ENCODE measurements around the gene TMEM9B. TPM values are rescaled to one million over a fixed set of nuclear protein-coding genes. Genes with fewer than 3 reads are reported as not detected.
"Not testable (repeated sequence)": the region's sequence is repeated elsewhere in the genome, so short reads cannot be mapped to it uniquely, and the experiment has no call there.

Gene TMEM9B
- 29.7 TPM for total RNA-seq
- 57.5 TPM for polyA plus RNA-seq
- long read RNA-seq, donor 1, partial matches to known transcripts: 0 of 3 reads
- long read RNA-seq, donor 1, other reads (novel, unspliced or antisense): 0 of 3 reads
- long read RNA-seq, donor 2: 0 reads
- long read RNA-seq, donor 3, transcript TMEM9B-205 (5 exons, 2,083 nt): major isoform, 23 of 28 reads
- long read RNA-seq, donor 3, partial matches to known transcripts: 0 of 28 reads
- long read RNA-seq, donor 3, other reads (novel, unspliced or antisense): 0 of 28 reads
- long read RNA-seq, donor 4, transcript TMEM9B-205 (5 exons, 2,083 nt): major isoform, 10 of 10 reads
- long read RNA-seq, donor 4, partial matches to known transcripts: 0 of 10 reads
- long read RNA-seq, donor 4, other reads (novel, unspliced or antisense): 0 of 10 reads
- long read RNA-seq, donor 5, transcript TMEM9B-205 (5 exons, 2,083 nt): major isoform, 37 of 43 reads
- long read RNA-seq, donor 5, partial matches to known transcripts: 0 of 43 reads
- long read RNA-seq, donor 5, other reads (novel, unspliced or antisense): 0 of 43 reads
- long read RNA-seq, donor 6, transcript TMEM9B-205 (5 exons, 2,083 nt): major isoform, 14 of 16 reads
- long read RNA-seq, donor 6, partial matches to known transcripts: 0 of 16 reads
- long read RNA-seq, donor 6, other reads (novel, unspliced or antisense): 0 of 16 reads
- long read RNA-seq, donor 7, transcript TMEM9B-205 (5 exons, 2,083 nt): major isoform, 21 of 61 reads
- long read RNA-seq, donor 7, transcript TMEM9B-201 (4 exons, 1,659 nt): minor isoform, 9 of 61 reads
- long read RNA-seq, donor 7, partial matches to known transcripts: 31 of 61 reads
- long read RNA-seq, donor 7, other reads (novel, unspliced or antisense): 0 of 61 reads
- long read RNA-seq, donor 8, transcript TMEM9B-205 (5 exons, 2,083 nt): major isoform, 9 of 10 reads
- long read RNA-seq, donor 8, partial matches to known transcripts: 0 of 10 reads
- long read RNA-seq, donor 8, other reads (novel, unspliced or antisense): 0 of 10 reads
- long read RNA-seq, donor 9, transcript TMEM9B-205 (5 exons, 2,083 nt): major isoform, 13 of 15 reads
- long read RNA-seq, donor 9, partial matches to known transcripts: 0 of 15 reads
- long read RNA-seq, donor 9, other reads (novel, unspliced or antisense): 0 of 15 reads
- long read RNA-seq, donor 10, transcript TMEM9B-205 (5 exons, 2,083 nt): major isoform, 21 of 22 reads
- long read RNA-seq, donor 10, partial matches to known transcripts: 0 of 22 reads
- long read RNA-seq, donor 10, other reads (novel, unspliced or antisense): 0 of 22 reads

DNA sequence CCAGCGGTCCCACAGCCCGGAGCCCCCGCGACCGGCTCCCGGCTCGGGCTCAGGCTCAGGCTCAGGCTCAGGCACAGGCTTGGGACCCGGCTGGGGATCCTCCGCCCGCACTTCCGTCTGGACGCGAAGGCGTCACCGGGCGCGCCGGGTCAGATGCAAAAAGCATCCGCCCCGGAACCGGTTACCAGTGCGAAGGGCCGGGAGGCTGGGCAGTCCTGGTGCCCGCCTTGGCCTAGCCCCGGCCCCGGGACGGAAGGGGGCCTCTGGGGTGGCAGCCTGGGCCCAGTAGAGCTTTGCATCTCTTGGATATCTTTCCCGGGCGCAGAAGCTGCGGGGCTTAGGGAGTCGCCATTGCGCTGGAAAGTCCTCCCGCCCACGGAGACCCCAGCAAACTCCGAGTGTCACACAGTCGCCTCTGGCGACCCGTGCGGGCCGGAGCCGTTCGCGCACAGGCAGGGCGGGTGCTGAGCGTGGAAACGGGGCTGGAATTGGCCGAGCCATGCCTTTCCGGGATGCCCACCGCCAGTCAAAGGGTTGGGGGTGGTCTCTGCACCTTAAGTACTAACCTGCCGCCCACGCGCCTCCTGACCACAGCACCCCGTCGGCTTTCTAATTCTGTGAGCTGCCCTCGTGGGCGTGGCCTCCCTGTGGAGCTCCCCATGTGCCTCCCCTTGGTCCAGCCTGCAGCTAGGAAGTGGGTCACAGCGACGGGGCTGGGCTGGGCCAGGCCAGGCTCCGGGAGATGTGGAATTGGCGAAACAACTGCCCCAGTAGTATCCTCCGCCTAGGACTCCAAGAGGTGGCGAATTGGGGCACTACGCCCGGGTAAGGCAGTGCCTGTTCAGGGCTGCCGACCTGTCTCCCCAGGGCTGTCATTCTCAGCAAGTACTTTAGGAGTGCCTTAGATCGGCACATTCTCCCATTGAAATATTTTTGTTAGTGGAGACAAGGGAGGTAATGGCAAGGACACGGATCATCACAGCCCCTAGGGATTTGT is at the start of gene TMEM9B:
Gene TMEM9B, minus strand, starts transcription at position 119 of the 997 bp plus-strand sequence. CDS start 129 bp downstream, outside the sequence.
- Histone ChIP-seq H3K27ac (ENCODE audit: low read depth in 1 of 2, low read length in 1 of 2) (peak within 1 kb of the TSS; percentile 89 to 97), H3K9me3 (ENCODE audit: control insufficient read depth in 2 of 2, insufficient read depth in 1 of 2, low read length in 1 of 2) (no peaks in the 10 kb centered on the region), H3K36me3 (ENCODE audit: control insufficient read depth in 2 of 2, insufficient read depth in 2 of 2, low read length in 1 of 2) (no peaks in the 10 kb centered on the region), H3K4me1 (ENCODE audit: control insufficient read depth in 2 of 2, insufficient read depth in 2 of 2, low read length in 2 of 2) (peaks cover 16% of the 10 kb centered on the region in 2 donors), H3K27me3 (ENCODE audit: control insufficient read depth in 2 of 2, insufficient read depth in 1 of 2, low read length in 1 of 2) (no peaks in the 10 kb centered on the region), H3K4me3 (ENCODE audit: low read length in 2 of 2) (peak within 1 kb of the TSS; percentile 77 to 93)
- WGBS: under 1% methylated on average over 67 of the region's 67 CpGs
- peak; percentile 52 to 90 (median 75) for DNase-seq (ENCODE audit: low read depth in 6 of 9, low spot score in 9 of 9)

DNA sequence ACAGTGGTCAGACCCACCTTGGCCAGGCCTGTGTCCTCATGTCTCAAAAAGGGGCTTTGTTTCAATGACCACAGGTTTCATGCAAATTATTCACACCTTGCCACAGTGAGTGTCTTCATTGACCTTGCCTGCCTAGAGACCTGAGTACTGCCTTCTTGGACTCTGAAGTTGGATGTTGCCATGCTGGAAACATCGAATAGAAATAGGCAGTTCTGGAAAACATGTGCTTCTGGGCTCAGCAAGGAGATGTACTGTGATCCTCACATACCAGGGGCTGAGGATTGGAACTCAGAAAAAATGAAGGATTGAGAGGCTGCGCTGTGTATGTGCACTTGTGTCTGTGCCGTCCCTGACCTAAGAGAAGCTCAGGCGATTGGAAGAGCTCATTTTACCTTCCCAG is 49.1 kb upstream of the TMEM9B start:
- H3K4me3 ChIP-seq (ENCODE audit: low read length in 2 of 2): no peak overlapping the region
- H3K36me3 ChIP-seq (ENCODE audit: control insufficient read depth in 2 of 2, insufficient read depth in 2 of 2, low read length in 1 of 2): no peaks in the 10 kb centered on the region
- no peak overlapping the region for H3K27ac ChIP-seq (ENCODE audit: low read depth in 1 of 2, low read length in 1 of 2)
- no peaks in the 10 kb centered on the region for H3K4me1 ChIP-seq (ENCODE audit: control insufficient read depth in 2 of 2, insufficient read depth in 2 of 2, low read length in 2 of 2)
- no peaks in the 10 kb centered on the region for H3K9me3 ChIP-seq (ENCODE audit: control insufficient read depth in 2 of 2, insufficient read depth in 1 of 2, low read length in 1 of 2)
- H3K27me3 ChIP-seq (ENCODE audit: control insufficient read depth in 2 of 2, insufficient read depth in 1 of 2, low read length in 1 of 2): no peaks in the 10 kb centered on the region
- 97% methylated on average over 4 of the region's 4 CpGs for WGBS
- no peak for DNase-seq (ENCODE audit: low read depth in 6 of 9, low spot score in 9 of 9)

DNA sequence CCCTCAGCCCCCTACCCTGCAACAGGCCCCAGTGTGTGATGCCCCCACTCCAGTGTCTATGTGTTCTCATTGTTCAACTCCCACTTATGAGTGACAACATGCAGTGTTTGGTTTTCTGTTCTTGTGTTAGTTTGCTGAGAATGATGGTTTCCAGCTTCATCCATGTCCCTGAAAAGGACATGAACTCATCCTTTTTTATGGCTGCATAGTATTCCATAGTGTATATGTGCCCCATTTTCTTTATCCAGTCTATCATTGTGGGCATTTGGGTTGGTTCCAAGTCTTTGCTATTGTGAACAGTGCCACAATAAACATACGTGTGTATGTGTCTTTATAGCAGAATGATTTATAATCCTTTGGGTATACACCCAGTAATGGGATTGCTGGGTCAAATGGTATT is 45.3 kb upstream of the TMEM9B start:
- not testable (repeated sequence) for H3K27ac ChIP-seq (ENCODE audit: low read depth in 1 of 2, low read length in 1 of 2); H3K4me3 ChIP-seq (ENCODE audit: low read length in 2 of 2); H3K4me1 ChIP-seq (ENCODE audit: control insufficient read depth in 2 of 2, insufficient read depth in 2 of 2, low read length in 2 of 2); H3K9me3 ChIP-seq (ENCODE audit: control insufficient read depth in 2 of 2, insufficient read depth in 1 of 2, low read length in 1 of 2); H3K36me3 ChIP-seq (ENCODE audit: control insufficient read depth in 2 of 2, insufficient read depth in 2 of 2, low read length in 1 of 2); DNase-seq (ENCODE audit: low read depth in 6 of 9, low spot score in 9 of 9)
- peaks cover 13 to 32% of the 10 kb centered on the region in 2 donors for H3K27me3 ChIP-seq (ENCODE audit: control insufficient read depth in 2 of 2, insufficient read depth in 1 of 2, low read length in 1 of 2)
- 100% methylated on average over 1 of the region's 1 CpG for WGBS

DNA sequence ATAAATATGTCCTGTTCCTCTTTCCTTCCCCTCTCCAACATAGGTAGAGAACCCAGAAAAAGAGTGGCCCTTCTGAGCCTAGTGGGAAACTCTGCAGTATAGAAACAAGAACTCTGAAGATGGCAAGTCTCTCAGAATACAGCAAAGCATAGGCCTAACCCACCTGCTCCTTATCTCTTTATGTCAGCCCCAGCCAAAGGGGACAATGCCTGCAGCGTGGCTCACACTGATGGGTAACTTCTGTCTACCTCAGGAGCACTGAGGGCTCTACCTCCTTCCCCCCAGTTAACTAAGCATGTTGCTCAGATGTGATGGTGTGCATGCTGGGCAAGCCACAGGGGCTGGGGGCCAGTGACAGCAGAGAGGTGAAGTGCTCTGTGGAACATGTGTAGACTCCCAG is 44.4 kb upstream of the TMEM9B start:
- Histone ChIP-seq H3K4me3 (ENCODE audit: low read length in 2 of 2) (no peak overlapping the region), H3K4me1 (ENCODE audit: control insufficient read depth in 2 of 2, insufficient read depth in 2 of 2, low read length in 2 of 2) (peaks cover 9 to 11% of the 10 kb centered on the region in 2 donors), H3K27me3 (ENCODE audit: control insufficient read depth in 2 of 2, insufficient read depth in 1 of 2, low read length in 1 of 2) (peaks cover 19 to 41% of the 10 kb centered on the region in 2 donors), H3K27ac (ENCODE audit: low read depth in 1 of 2, low read length in 1 of 2) (no peak overlapping the region), H3K9me3 (ENCODE audit: control insufficient read depth in 2 of 2, insufficient read depth in 1 of 2, low read length in 1 of 2) (no peaks in the 10 kb centered on the region), H3K36me3 (ENCODE audit: control insufficient read depth in 2 of 2, insufficient read depth in 2 of 2, low read length in 1 of 2) (no peaks in the 10 kb centered on the region)
- DNase-seq (ENCODE audit: low read depth in 6 of 9, low spot score in 9 of 9): no peak
- 90% methylated on average over 1 of the region's 1 CpG for WGBS

DNA sequence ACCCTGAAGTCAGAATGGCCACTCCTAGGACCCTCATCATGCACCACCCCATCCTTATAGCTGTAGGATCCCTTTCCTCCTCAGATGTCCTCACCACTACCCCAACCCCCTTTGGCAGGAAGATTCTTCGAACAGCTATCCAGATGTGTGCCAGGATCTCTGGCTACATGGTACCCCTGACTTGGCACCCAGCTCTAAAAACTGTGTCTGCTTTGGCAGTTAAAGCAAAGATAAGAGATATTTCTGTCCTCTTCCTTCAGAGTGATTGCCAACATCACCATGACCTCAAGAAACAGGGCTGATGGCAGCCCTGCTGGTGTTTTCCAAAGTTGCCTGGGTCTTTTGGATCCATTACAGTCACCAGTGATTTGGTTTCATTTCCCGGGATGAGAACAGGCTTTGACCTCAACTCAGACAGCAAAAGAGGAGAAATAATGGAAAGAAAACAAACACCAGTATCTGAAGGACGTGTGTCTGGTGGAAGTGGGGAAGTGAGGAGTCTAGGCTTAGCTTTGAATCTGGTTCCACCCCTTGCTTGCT is 43.8 kb upstream of the TMEM9B start:
- no peak overlapping the region for H3K27ac ChIP-seq (ENCODE audit: low read depth in 1 of 2, low read length in 1 of 2)
- DNase-seq (ENCODE audit: low read depth in 6 of 9, low spot score in 9 of 9): no peak
- peaks cover 15 to 17% of the 10 kb centered on the region in 2 donors for H3K4me1 ChIP-seq (ENCODE audit: control insufficient read depth in 2 of 2, insufficient read depth in 2 of 2, low read length in 2 of 2)
- H3K9me3 ChIP-seq (ENCODE audit: control insufficient read depth in 2 of 2, insufficient read depth in 1 of 2, low read length in 1 of 2): no peaks in the 10 kb centered on the region
- H3K4me3 ChIP-seq (ENCODE audit: low read length in 2 of 2): no peak overlapping the region
- H3K27me3 ChIP-seq (ENCODE audit: control insufficient read depth in 2 of 2, insufficient read depth in 1 of 2, low read length in 1 of 2): peaks cover 21 to 47% of the 10 kb centered on the region in 2 donors
- 89% methylated on average over 3 of the region's 3 CpGs for WGBS
- H3K36me3 ChIP-seq (ENCODE audit: control insufficient read depth in 2 of 2, insufficient read depth in 2 of 2, low read length in 1 of 2): no peaks in the 10 kb centered on the region

DNA sequence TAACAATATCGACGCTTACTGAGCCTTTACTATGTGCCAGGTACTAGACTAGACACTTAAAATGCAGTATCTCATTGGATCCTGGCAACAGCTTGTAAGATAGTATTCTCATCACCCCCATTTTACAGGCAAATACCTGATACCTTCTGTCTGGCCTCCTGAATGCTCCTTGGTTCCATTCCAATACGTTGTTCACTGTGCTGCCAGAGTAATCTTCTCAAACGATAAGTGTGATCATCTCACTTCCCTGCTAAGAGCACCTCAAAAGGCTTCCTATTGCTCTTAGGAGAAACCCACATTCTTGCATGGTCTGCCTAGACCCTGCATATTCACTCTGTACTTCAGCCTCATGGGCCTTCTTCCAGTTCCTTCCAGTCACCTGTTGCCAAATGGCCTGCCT is 40.8 kb upstream of the TMEM9B start:
- H3K27ac ChIP-seq (ENCODE audit: low read depth in 1 of 2, low read length in 1 of 2): no peak overlapping the region
- H3K4me3 ChIP-seq (ENCODE audit: low read length in 2 of 2): no peak overlapping the region
- H3K27me3 ChIP-seq (ENCODE audit: control insufficient read depth in 2 of 2, insufficient read depth in 1 of 2, low read length in 1 of 2): peaks cover 30 to 60% of the 10 kb centered on the region in 2 donors
- WGBS: 91% methylated on average over 4 of the region's 4 CpGs
- H3K9me3 ChIP-seq (ENCODE audit: control insufficient read depth in 2 of 2, insufficient read depth in 1 of 2, low read length in 1 of 2): no peaks in the 10 kb centered on the region
- no peaks in the 10 kb centered on the region for H3K36me3 ChIP-seq (ENCODE audit: control insufficient read depth in 2 of 2, insufficient read depth in 2 of 2, low read length in 1 of 2)
- no peak for DNase-seq (ENCODE audit: low read depth in 6 of 9, low spot score in 9 of 9)
- H3K4me1 ChIP-seq (ENCODE audit: control insufficient read depth in 2 of 2, insufficient read depth in 2 of 2, low read length in 2 of 2): peaks cover 18 to 26% of the 10 kb centered on the region in 2 donors

DNA sequence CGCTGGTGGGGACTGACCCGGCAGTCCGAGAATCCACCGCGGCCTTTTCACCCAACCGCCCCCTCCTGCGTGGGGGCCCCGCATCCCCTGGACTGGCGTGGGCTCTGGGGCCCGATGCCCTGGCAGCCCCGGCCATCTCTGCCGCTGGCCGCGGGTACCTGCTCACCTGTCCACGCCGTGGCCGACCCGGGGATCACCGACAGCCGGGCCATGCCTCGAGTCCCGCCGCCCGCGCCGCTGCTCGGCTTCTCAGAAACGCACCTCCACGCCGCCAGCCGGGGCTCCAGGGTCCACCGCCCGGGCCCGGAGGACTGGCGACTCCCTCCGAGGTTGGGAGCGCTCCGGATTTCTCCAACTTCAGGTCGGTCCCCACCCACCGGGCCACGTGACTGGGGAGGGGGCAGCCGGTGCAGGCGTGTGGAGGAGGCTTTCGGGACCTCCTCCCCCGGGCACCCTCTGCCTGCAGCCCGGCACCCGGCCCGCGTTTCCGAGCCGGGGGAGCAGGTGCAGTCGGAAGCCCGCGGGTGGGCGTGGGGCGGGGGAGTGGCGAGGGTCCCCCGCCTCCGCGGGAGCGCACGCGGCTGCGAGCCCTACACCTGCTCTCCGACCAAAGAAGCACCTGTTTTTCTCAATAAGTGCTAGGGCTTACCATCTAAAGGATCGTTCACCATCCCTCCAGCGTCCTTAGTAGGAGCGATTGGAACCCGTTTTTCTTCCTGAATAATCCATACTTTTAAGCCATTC is 40.1 kb upstream of the TMEM9B start:
- WGBS: 5% methylated on average over 69 of the region's 69 CpGs
- Histone ChIP-seq H3K9me3 (ENCODE audit: control insufficient read depth in 2 of 2, insufficient read depth in 1 of 2, low read length in 1 of 2) (no peaks in the 10 kb centered on the region), H3K4me1 (ENCODE audit: control insufficient read depth in 2 of 2, insufficient read depth in 2 of 2, low read length in 2 of 2) (peaks cover 18 to 26% of the 10 kb centered on the region in 2 donors), H3K27me3 (ENCODE audit: control insufficient read depth in 2 of 2, insufficient read depth in 1 of 2, low read length in 1 of 2) (peaks cover 30 to 60% of the 10 kb centered on the region in 2 donors), H3K36me3 (ENCODE audit: control insufficient read depth in 2 of 2, insufficient read depth in 2 of 2, low read length in 1 of 2) (no peaks in the 10 kb centered on the region), H3K27ac (ENCODE audit: low read depth in 1 of 2, low read length in 1 of 2) (no peak overlapping the region), H3K4me3 (ENCODE audit: low read length in 2 of 2) (peak overlapping the region; percentile 19 to 47)
- DNase-seq (ENCODE audit: low read depth in 6 of 9, low spot score in 9 of 9): peak in 6 of 9 donors; percentile 34 to 72 (median 46)

Measured in thymus (tissue), 14 donors.